ENCODE data around the gene PI4KA.

The PI4KA gene

DNA sequence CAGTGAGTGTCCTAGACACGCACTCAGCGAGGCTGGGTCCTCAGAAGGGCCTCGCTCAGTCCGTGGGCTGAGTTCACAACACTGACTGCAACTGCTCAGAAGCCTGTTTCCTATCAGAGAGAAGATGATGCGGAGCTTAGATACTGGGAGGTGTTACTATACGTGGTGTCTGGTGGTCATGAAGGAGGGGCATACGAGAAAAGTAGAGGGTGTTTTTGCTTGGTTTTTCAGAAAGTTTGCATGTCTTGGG, 94.2 kb downstream of the PI4KA start:
- H3K4me3 ChIP-seq (ENCODE audit: low read depth, low read length), result no peak overlapping the region
- TF ChIP-seq, protein P1, sequence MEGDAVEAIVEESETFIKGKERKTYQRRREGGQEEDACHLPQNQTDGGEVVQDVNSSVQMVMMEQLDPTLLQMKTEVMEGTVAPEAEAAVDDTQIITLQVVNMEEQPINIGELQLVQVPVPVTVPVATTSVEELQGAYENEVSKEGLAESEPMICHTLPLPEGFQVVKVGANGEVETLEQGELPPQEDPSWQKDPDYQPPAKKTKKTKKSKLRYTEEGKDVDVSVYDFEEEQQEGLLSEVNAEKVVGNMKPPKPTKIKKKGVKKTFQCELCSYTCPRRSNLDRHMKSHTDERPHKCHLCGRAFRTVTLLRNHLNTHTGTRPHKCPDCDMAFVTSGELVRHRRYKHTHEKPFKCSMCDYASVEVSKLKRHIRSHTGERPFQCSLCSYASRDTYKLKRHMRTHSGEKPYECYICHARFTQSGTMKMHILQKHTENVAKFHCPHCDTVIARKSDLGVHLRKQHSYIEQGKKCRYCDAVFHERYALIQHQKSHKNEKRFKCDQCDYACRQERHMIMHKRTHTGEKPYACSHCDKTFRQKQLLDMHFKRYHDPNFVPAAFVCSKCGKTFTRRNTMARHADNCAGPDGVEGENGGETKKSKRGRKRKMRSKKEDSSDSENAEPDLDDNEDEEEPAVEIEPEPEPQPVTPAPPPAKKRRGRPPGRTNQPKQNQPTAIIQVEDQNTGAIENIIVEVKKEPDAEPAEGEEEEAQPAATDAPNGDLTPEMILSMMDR (IDR thresholded peaks at IDR 0.05; ENCODE audit: low read depth, low read length, missing control alignments), result no peak
- no peak for DNase-seq (ENCODE audit: low read depth)
- in situ Hi-C loops (cut with HindIII; ENCODE audit: low sequenced_read_pairs), result no loop called here

DNA sequence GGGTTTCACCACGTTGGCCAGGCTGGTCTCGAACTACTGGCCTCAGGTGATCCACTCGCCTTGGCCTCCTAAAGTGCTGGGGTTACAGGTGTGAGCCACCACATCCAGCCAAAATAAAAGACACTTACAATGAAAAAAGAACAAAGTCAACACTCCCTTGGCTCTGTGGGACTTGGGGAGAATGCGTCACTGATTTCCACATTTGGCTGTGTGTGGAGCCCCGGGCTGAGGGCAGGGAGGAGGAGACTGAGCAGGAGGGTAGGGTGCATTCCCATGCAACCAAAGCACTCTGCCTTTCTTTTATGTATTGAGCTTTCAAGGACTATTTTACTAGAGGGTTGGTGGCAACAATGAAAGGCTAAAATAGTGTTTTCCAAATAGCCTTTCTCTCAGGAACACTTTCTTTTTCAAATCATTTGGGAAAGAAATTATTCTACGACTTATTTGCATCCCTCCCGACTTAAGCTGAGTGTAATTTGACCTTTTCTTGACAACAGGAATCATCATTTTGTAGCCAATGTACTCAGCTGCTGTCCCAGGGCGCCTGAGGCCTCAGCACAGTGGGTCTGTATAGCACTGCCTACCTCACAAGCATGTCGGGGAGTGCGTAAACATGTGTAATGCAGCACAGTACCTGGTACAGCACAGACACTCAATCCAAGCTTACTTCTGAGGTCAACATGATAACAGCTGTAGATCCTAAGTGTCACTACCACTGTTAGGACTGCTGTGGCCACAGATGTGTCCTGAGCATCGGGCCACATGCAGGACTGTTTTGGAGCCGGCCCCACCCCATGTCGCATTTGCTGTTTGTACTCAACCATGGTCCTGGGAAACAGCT, 94.8 kb downstream of the PI4KA start:
- in situ Hi-C loops (cut with HindIII; ENCODE audit: low sequenced_read_pairs), result no loop called here
- no peak overlapping the region for H3K4me3 ChIP-seq (ENCODE audit: low read depth, low read length)
- TF ChIP-seq, protein P1 (IDR thresholded peaks at IDR 0.05; ENCODE audit: low read depth, low read length, missing control alignments), result no peak
- no peak for DNase-seq (ENCODE audit: low read depth)

DNA sequence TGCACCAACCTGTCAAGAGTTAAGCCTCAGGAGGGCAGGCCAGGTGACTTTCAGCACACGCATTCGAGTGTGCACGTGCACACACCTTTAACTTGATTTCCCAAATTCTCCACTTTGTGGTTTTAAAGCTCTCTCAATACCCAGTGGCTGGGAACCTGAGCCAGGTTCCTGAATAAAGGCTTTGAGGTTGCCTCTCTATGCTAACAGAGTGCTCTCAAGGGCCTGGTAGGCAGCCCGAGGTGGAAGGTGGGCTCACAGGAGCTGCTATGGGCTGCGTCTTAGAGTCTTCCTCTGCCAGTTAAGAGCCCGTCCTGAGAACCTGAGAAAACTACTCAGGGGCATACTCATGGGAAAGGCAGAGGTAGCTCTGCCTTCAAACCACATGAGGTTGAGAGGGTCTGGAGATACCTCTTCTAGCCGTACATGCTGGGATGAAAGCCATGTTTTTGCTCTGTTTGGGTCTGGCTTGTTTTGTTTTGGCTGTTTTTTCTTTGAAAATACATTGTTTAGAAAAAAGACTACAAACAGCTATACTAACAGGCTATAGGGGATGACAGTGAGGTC, 96.3 kb downstream of the PI4KA start:
- TF ChIP-seq, protein P1 (IDR thresholded peaks at IDR 0.05; ENCODE audit: low read depth, low read length, missing control alignments), result no peak
- H3K4me3 ChIP-seq (ENCODE audit: low read depth, low read length), result no peak overlapping the region
- no peak for DNase-seq (ENCODE audit: low read depth)
- in situ Hi-C loops (cut with HindIII; ENCODE audit: low sequenced_read_pairs), result no loop called here

DNA sequence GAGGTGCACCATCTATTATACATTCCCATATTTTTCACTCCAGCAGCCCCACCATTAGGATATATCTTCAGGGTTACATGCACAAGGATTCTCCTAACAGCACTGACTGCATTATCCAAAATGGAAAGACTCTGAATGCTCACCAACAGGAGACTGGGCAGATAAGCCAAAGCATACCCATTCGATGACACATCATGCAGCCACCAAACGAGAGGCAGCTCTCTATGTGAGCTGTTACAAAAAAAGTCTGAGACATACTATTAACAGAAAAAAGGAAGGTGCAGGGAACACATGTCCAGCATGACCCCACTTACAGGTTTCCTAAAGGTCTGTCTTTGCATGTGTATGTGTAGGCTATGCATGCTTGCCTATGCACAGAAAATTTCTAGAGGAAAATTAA, 97.1 kb downstream of the PI4KA start:
- TF ChIP-seq, protein P1 (IDR thresholded peaks at IDR 0.05; ENCODE audit: low read depth, low read length, missing control alignments), result no peak
- in situ Hi-C loops (cut with HindIII; ENCODE audit: low sequenced_read_pairs), result no loop called here
- H3K4me3 ChIP-seq (ENCODE audit: low read depth, low read length), result no peak overlapping the region
- no peak for DNase-seq (ENCODE audit: low read depth)

DNA sequence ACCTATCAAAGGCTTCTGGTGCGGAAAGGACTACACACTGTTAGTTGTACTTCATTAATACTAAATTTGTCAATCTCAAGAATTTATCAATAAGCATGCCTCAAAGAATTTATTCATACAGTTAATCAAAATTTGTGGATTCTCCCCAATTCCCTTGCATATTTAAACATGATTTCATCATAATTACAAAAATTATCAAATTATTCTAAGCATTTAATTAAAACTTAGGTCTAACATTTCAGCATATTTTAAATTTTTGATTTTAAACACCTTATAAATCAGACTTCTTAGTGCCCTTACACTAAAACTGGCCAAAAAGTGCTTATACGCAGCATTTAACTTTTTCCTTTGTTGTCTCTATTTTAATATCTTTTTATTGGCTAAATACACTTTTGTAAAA, 98.5 kb downstream of the PI4KA start:
- in situ Hi-C loops (cut with HindIII; ENCODE audit: low sequenced_read_pairs), result no loop called here
- TF ChIP-seq, protein P1 (IDR thresholded peaks at IDR 0.05; ENCODE audit: low read depth, low read length, missing control alignments), result no peak
- H3K4me3 ChIP-seq (ENCODE audit: low read depth, low read length), result no peak overlapping the region
- DNase-seq (ENCODE audit: low read depth), result no peak

DNA sequence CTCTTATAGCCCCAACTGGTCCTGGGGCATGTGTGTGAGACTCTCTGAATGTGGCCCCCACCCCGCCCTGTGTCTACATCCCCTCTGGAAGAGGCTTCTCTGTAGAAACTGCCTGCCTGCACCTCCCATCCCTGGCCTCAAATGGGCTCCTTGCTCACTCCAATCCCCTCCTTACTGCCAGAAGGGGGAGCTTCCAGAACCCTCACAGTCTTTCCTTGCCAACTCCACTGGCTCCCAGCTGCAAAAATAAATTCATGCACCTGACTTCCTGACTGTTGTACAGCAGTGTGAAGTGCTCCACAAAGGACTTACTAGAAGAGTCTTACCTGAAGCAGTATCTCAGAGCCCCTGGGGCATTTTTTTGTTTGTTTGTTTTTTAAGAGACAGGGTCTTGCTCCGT, 99.9 kb downstream of the PI4KA start:
- TF ChIP-seq, protein P1 (IDR thresholded peaks at IDR 0.05; ENCODE audit: low read depth, low read length, missing control alignments), result no peak
- in situ Hi-C loops (cut with HindIII; ENCODE audit: low sequenced_read_pairs), result no loop called here
- H3K4me3 ChIP-seq (ENCODE audit: low read depth, low read length), result no peak overlapping the region
- DNase-seq (ENCODE audit: low read depth), result no peak
